Pancreas (tissue), 10 donors: ENCODE data around the gene KAZN. TPM values are rescaled to one million over a fixed set of nuclear protein-coding genes. Genes with fewer than 3 reads are reported as not detected.

Experiments used
- ATAC-seq, 4 donors: fragments of 200-7000 bp; cut with Tn5 transposase; one replicate each; pipeline versions ENCODE4 v1.8.0 to v1.9.1; 2020; ENCODE audit warnings: mild to moderate bottlenecking in 4 of 4, moderate library complexity in 4 of 4
- DNase-seq, 6 donors: peaks; one replicate each; pipeline ENCODE4 v3.0.0-alpha.2; 2020
- FAIRE-seq: peaks from 2 replicates; lab custom pipeline; 2012; peaks lifted over from hg19 to GRCh38; lab: Jason Lieb, UNC
- H3K27ac ChIP-seq, 4 donors: fragments of 200-600 bp; sonication (generic); 1 replicate in 3 of 4; 2 replicates in 1 of 4; pipeline versions ENCODE4 v1.5.0 to v1.8.0; 2020
- H3K27me3 ChIP-seq, 4 donors: fragments of 200-600 bp; one replicate each; pipeline ENCODE4 v1.8.0; 2021
- H3K36me3 ChIP-seq, 3 donors: fragments of 200-600 bp; sonication (generic) in 1 of 3; one replicate each; pipeline versions ENCODE4 v1.5.0 to v1.8.0; 2020 to 2021
- H3K4me1 ChIP-seq, 3 donors: fragments of 200-600 bp; one replicate each; pipeline ENCODE4 v1.8.0; 2021
- H3K4me3 ChIP-seq, 4 donors: fragments of 200-600 bp; sonication (generic) in 2 of 4; one replicate each; pipeline versions ENCODE4 v1.5.0 to v1.8.0; 2020 to 2021
- H3K9me3 ChIP-seq, 4 donors: fragments of 200-600 bp; one replicate each; pipeline ENCODE4 v1.8.0; 2021
- CTCF ChIP-seq, 4 donors: fragments of 200-600 bp; sonication (generic) in 3 of 4; IDR thresholded peaks; one replicate each; pipeline versions ENCODE4 v1.5.0 to v1.8.0; 2021; ENCODE audit warnings: antibody characterized with exemption in 4 of 4
- whole genome bisulfite sequencing, 2 donors: extraction: QIAGEN DNeasy Blood & Tissue Kit; methylation state at CpG; one replicate each; pipeline ENCODE4 v1.1.7; 2013; 5-methylcytosine and 5-hydroxymethylcytosine counted together
- intact Hi-C, 3 donors: fragments of 100-400 bp; cut with DNase I; formaldehyde crosslinking; loops; one replicate each; pipeline versions ENCODE4 v1.11.1 to v1.14.2; 2022
- polyA plus RNA-seq, 2 donors: library from polyadenylated mRNA; stranded (reverse); fragments of 200-250 nt; gene quantifications; one replicate each; pipeline ENCODE4 v1.2.3, GENCODE V29; 2013
- total RNA-seq, 6 donors: library from RNA; stranded (reverse); fragmentation: NEBNext Ultra II Directional in 4 of 6; extraction: Animal tissue kit (Norgen Biotek cat#: 25700) in 4 of 6; gene quantifications; one replicate each; pipeline versions ENCODE4 v1.2.1 to v1.2.4, GENCODE V29; 2021 to 2023
- donor health status: healthy with polysubstance abuse.
- donor health status: DM: no; HTN: no; CAD: no; lungs with moderate emphysema.
- donor health status: DM: no; HTN: no; CAD: no.
- donor health status: control.
- donor health status: control.
- donor health status: Bipolar disorder and iron deficiency.
- donor health status: DM: yes; HTN: yes; CAD: no.
- donor health status: DM: no; HTN: no; CAD: no.
- donor health status: DM: no; HTN: no; CAD: no.
- donor health status: DM: yes; HTN: yes; CAD: no.

Gene KAZN
- total and polyA plus RNA-seq, 8 donors = 2.4 to 6.0 (median 4.1) TPM

GRCh38 chr1:14841456-14841855, 243.0 kb downstream of the KAZN start:
- no peaks in the 10 kb centered on the region for H3K27me3 ChIP-seq
- ATAC-seq (no peak), DNase-seq (no peak), FAIRE-seq (no peak)
- H3K4me1 ChIP-seq = no peaks in the 10 kb centered on the region
- intact Hi-C loops = no loop called here
- H3K36me3 ChIP-seq = no peaks in the 10 kb centered on the region
- H3K9me3 ChIP-seq = no peaks in the 10 kb centered on the region
- H3K4me3 ChIP-seq = no peak overlapping the region
- 79 to 85% methylated on average over 2 of the region's 2 CpGs for whole genome bisulfite sequencing, 2 donors
- TF ChIP-seq CTCF (IDR thresholded peaks at IDR 0.05) = no peak
- H3K27ac ChIP-seq = no peak overlapping the region

DNA sequence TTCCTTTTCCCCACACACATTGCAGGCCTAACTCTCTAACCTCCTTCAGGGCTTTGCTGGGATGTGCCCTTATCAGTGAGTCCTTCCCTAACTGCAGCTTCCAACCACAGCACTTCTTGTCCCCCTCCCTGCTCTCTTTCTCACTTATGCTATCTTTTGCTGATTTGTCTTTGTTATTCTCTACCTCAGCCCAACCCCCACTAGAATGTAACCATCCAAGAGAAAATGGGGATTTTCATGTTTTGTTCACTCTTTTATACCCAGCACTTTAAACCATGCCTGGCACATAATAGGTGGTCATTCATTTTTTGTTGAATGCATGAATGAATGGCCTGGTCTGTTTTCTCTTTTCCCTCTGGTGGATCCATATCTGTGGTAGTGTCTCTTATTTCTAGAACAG, 243.5 kb downstream of the KAZN start:
- TF ChIP-seq CTCF (IDR thresholded peaks at IDR 0.05) = no peak
- Histone ChIP-seq H3K9me3 (no peaks in the 10 kb centered on the region), H3K4me3 (no peak overlapping the region), H3K27ac (no peak overlapping the region), H3K36me3 (no peaks in the 10 kb centered on the region), H3K4me1 (no peaks in the 10 kb centered on the region), H3K27me3 (no peaks in the 10 kb centered on the region)
- ATAC-seq (no peak), FAIRE-seq (no peak), DNase-seq (no peak)
- intact Hi-C loops = no loop called here

GRCh38 chr1:14842361-14842760, 243.9 kb downstream of the KAZN start:
- DNase-seq = no peak
- Histone ChIP-seq H3K4me3 (no peak overlapping the region), H3K4me1 (no peaks in the 10 kb centered on the region), H3K9me3 (no peaks in the 10 kb centered on the region), H3K36me3 (no peaks in the 10 kb centered on the region), H3K27ac (no peak overlapping the region), H3K27me3 (no peaks in the 10 kb centered on the region)
- TF ChIP-seq CTCF (IDR thresholded peaks at IDR 0.05) = no peak
- intact Hi-C loops = no loop called here
- 91 to 93% methylated on average over 4 of the region's 4 CpGs for WGBS, 2 donors
- no peak for ATAC-seq
- FAIRE-seq = no peak

DNA sequence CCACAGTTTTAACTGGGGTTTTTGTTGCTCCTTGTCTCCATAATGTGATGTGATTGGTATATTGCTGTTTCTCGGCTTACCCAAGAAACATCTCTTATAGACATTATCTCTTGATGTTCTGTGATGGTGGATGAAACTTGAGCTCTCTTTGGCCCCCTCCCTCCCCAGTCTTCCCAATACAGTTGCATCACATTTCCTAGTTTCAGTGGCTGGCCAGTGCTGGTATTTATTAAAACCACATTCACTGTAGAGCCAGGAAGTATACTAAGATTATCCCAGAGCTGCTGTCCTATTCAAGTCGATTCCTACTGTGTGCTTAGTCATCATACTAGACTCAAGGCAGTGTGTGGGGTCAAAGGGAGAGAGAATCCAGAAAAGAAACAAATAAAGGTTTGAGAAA, 244.4 kb downstream of the KAZN start:
- no peak for FAIRE-seq
- H3K27me3 ChIP-seq = no peaks in the 10 kb centered on the region
- no peaks in the 10 kb centered on the region for H3K4me1 ChIP-seq
- no peaks in the 10 kb centered on the region for H3K9me3 ChIP-seq
- H3K4me3 ChIP-seq = no peak overlapping the region
- 67 to 72% methylated on average over 2 of the region's 2 CpGs for WGBS, 2 donors
- no peak for DNase-seq
- intact Hi-C loops = no loop called here
- H3K36me3 ChIP-seq = no peaks in the 10 kb centered on the region
- TF ChIP-seq CTCF (IDR thresholded peaks at IDR 0.05) = no peak
- no peak for ATAC-seq
- H3K27ac ChIP-seq = no peak overlapping the region

GRCh38 chr1:14843525-14843924, 245.0 kb downstream of the KAZN start:
- no peak overlapping the region for H3K27ac ChIP-seq
- no peak for FAIRE-seq
- 77 to 78% methylated on average over 6 of the region's 6 CpGs for WGBS, 2 donors
- H3K36me3 ChIP-seq = no peaks in the 10 kb centered on the region
- H3K27me3 ChIP-seq = no peaks in the 10 kb centered on the region
- H3K4me1 ChIP-seq = no peaks in the 10 kb centered on the region
- no peak for TF ChIP-seq CTCF (IDR thresholded peaks at IDR 0.05)
- ATAC-seq = no peak
- H3K9me3 ChIP-seq = no peaks in the 10 kb centered on the region
- H3K4me3 ChIP-seq = no peak overlapping the region
- intact Hi-C loops = no loop called here
- DNase-seq = no peak
